Measurements from ENCODE around the gene TRIM67.

DNA sequence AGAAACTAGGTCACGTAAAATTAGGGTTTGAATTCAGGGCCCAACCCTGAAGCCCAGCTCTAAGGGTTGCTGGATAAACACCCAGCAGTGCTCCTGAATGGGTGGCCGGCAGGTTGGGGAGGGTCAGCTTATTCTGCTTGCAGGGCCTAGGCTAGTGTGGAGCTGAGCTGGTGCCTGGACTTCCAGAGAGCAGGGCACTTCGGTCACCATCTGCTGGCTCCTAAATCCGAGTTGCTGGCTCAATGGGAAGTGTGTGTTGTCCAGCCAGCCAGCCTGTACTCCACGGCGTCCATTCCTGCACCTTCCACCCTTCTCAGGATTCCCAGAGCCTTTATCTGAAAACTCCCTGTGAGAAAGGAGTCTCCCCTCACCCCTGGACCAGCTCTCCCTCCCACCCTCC, 23.0 kb downstream of the TRIM67 start:
- no peak for TF ChIP-seq POLR2AphosphoS5 (IDR thresholded peaks at IDR 0.05; ENCODE audit: low read depth, low read length)
- TF ChIP-seq POLR2A (IDR thresholded peaks at IDR 0.05; ENCODE audit: low read depth, low read length), result no peak
- TF ChIP-seq TAF1 (IDR thresholded peaks at IDR 0.05; ENCODE audit: borderline replicate concordance, low read depth, low read length), result no peak
